Measurements from ENCODE around the gene OLFM1. TPM values are rescaled to one million over a fixed set of nuclear protein-coding genes. Genes with fewer than 3 reads are reported as not detected.

Gene OLFM1
- total and polyA plus RNA-seq, 7 donors = 4.8 to 23.1 (median 11.2) TPM

DNA sequence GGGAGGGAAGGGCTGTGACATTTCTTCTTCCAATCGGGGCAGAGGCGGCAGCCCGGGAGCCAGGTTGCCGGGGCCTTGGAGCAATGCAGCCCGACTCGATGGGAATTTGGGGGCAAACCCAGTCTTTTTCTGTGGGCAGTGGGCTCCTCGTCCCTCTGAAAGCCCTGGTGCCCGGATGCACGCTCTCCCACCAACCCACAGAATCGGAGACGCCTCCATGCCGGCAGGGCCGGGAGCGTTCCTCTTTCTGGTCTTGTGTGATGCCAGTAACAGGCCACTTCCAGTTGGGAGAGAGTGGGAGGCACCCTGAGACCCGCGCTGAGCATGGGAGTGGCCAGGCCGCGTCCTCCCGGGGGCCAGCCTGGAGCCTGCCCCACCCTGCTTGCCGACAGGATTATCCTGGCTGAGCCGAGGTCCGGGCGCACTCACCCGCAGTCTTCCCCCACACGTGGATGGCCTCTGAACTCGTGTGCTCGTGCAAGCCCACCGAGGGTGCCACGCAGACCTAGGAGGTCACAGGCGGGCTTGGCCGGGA is 17.8 kb downstream of the OLFM1 start:
- peaks cover 26% of the 10 kb centered on the region for H3K4me1 ChIP-seq
- intact Hi-C loops (cut with DNase I) = no loop called here
- DNase-seq = no peak

DNA sequence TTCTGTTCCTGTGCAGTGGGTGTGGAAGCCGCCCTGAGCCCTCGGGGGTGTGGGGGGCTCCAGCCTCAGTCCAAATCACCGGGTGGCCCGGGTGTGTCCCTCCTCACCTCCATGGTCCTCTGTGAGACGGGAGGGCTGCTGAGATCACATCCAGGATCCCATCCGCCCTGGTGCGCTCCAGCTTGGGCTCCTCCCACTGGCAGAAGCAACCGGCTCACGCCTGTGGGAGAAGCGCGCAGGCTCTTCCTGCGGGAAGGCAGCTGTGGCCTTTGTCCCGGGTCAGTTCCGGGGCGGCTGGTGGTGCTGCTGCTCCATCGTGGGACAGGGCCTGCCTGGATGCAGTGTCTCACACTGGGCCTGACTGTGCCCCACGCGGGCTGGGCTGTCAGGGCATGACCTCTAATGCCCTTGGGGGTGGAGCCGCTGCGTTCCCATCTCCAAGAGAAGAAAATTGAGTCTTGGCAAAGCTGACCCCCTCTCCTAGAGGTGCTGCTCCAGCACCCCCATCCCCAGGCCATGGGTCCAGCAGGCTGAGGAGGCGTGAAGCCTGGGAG is 18.5 kb downstream of the OLFM1 start:
- no peak for TF ChIP-seq CTCF (IDR thresholded peaks at IDR 0.05)
- Histone ChIP-seq H3K9me3 (no peaks in the 10 kb centered on the region), H3K27ac (no peak overlapping the region), H3K4me3 (no peak overlapping the region), H3K4me1 (peaks cover 18% of the 10 kb centered on the region), H3K36me3 (ENCODE audit: insufficient read depth in 1 of 2, low read depth in 1 of 2) (no peaks in the 10 kb centered on the region), H3K27me3 (ENCODE audit: insufficient read depth in 3 of 3, low read length in 2 of 3) (peaks cover 0 to 3% (median 0%) of the 10 kb centered on the region in 3 donors)
- DNase-seq = no peak
- ATAC-seq = no peak
- intact Hi-C loops (cut with DNase I) = no loop called here
- 44 to 59% (median 51%) methylated on average over 20 to 21 of the region's 21 CpGs for WGBS, 3 donors

More for the DNA sequence above, 17.8 kb downstream of the OLFM1 start:
- 75 to 82% (median 78%) methylated on average over 28 to 31 of the region's 31 CpGs for WGBS, 3 donors
- Histone ChIP-seq H3K9me3 (no peaks in the 10 kb centered on the region), H3K36me3 (ENCODE audit: insufficient read depth in 1 of 2, low read depth in 1 of 2) (no peaks in the 10 kb centered on the region), H3K4me3 (no peak overlapping the region), H3K27ac (no peak overlapping the region), H3K27me3 (ENCODE audit: insufficient read depth in 3 of 3, low read length in 2 of 3) (peaks cover 0 to 3% (median 0%) of the 10 kb centered on the region in 3 donors)
- no peak for TF ChIP-seq CTCF (IDR thresholded peaks at IDR 0.05)
- no peak for ATAC-seq

DNA sequence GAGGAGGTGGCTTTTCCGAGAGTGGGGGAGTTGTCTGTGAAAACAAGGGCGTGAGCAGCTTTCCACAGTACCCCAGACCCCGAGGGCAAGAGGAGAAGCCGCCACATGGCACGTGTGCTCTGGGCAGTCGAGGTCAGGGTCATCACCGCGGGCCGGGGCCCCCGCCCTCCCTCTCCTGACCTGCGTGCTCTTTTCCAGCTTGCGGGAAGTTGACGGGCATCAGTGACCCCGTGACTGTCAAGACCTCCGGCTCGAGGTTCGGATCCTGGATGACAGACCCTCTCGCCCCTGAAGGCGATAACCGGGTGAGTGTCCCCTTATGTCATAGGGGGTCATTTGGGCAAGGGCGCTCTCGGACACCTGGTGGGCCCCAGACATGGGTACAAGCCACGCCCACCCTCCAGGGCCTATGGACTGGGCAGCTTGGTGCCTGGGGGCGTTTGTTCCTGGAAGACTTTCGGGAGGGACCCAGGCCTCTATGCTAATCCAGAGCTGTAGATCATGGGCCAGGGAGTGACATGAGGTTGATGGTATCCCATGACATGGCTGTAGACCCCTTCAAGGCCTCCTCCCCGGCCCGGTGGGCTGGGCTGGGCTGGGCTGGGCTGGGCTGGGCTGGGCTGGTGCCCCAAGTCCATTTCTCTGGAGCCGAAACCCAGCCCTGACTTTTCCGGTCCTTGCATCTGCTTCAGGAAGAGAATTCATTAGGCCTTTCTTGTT is 19.2 kb downstream of the OLFM1 start:
- Histone ChIP-seq H3K4me1 (peaks cover 14% of the 10 kb centered on the region), H3K27ac (no peak overlapping the region), H3K36me3 (ENCODE audit: insufficient read depth in 1 of 2, low read depth in 1 of 2) (no peaks in the 10 kb centered on the region), H3K4me3 (no peak overlapping the region), H3K9me3 (no peaks in the 10 kb centered on the region), H3K27me3 (ENCODE audit: insufficient read depth in 3 of 3, low read length in 2 of 3) (peaks cover 0 to 3% (median 0%) of the 10 kb centered on the region in 3 donors)
- ATAC-seq (no peak), DNase-seq (no peak)
- intact Hi-C loops (cut with DNase I) = no loop called here
- no peak for TF ChIP-seq CTCF (IDR thresholded peaks at IDR 0.05)
- WGBS, 3 donors = 84 to 88% (median 88%) methylated on average over 29 of the region's 29 CpGs

- no peak for TF ChIP-seq CTCF (IDR thresholded peaks at IDR 0.05)
- DNase-seq = no peak
- Histone ChIP-seq H3K27me3 (ENCODE audit: insufficient read depth in 3 of 3, low read length in 2 of 3) (peaks cover 0 to 3% (median 0%) of the 10 kb centered on the region in 3 donors), H3K9me3 (no peaks in the 10 kb centered on the region), H3K4me3 (no peak overlapping the region), H3K36me3 (ENCODE audit: insufficient read depth in 1 of 2, low read depth in 1 of 2) (no peaks in the 10 kb centered on the region), H3K27ac (no peak overlapping the region), H3K4me1 (peaks cover 13% of the 10 kb centered on the region)
- intact Hi-C loops (cut with DNase I) = no loop called here
- no peak for ATAC-seq
- WGBS, 3 donors = 52 to 66% (median 66%) methylated on average over 10 of the region's 10 CpGs
These were observed 20.2 kb downstream of the OLFM1 start for GRCh38 chr9:135107581-135108235.

Measured in psoas muscle (tissue), 8 donors.